GM18505 (cell line): ENCODE data around the gene SLIT1.

Experiments used
- ATAC-seq: cut with Tn5 transposase; IDR thresholded peaks from one replicate; pipeline ENCODE4 v1.9.1; 2021; ENCODE audit not compliant: unreplicated experiment
- POLR2A ChIP-seq: IDR thresholded peaks from 4 replicates; pipeline ENCODE4 v1.6.1; 2011; ENCODE audit warnings: borderline replicate concordance; ENCODE audit not compliant: insufficient read depth, insufficient read length; ENCODE audit errors: extremely low read depth

Gene SLIT1

GRCh38 chr10:97174941-97175340 is 10.8 kb downstream of the SLIT1 start:
- no peak for TF ChIP-seq POLR2A
- ATAC-seq: no peak

GRCh38 chr10:97174276-97174775 is 11.4 kb downstream of the SLIT1 start:
- TF ChIP-seq POLR2A: no peak
- ATAC-seq: no peak

GRCh38 chr10:97173036-97173435 is 12.7 kb downstream of the SLIT1 start:
- no peak for TF ChIP-seq POLR2A
- ATAC-seq: no peak

GRCh38 chr10:97171001-97171400 is 14.8 kb downstream of the SLIT1 start:
- no peak for TF ChIP-seq POLR2A
- ATAC-seq: no peak

GRCh38 chr10:97169911-97170693 is 15.7 kb downstream of the SLIT1 start:
- ATAC-seq: no peak
- no peak for TF ChIP-seq POLR2A

- ATAC-seq: no peak
- TF ChIP-seq POLR2A: no peak
Measured at GRCh38 chr10:97169063-97169462, 16.7 kb downstream of the SLIT1 start.

GRCh38 chr10:97168645-97169044 is 17.1 kb downstream of the SLIT1 start:
- TF ChIP-seq POLR2A: no peak
- ATAC-seq: no peak

- TF ChIP-seq POLR2A: no peak
- no peak for ATAC-seq
Measured at GRCh38 chr10:97165499-97165898, 20.3 kb downstream of the SLIT1 start.

- TF ChIP-seq POLR2A: no peak
- ATAC-seq: no peak
Measured at GRCh38 chr10:97163781-97164501, 21.8 kb downstream of the SLIT1 start.

GRCh38 chr10:97163181-97163580 is 22.6 kb downstream of the SLIT1 start:
- no peak for ATAC-seq
- TF ChIP-seq POLR2A: no peak

- no peak for ATAC-seq
- no peak for TF ChIP-seq POLR2A
Measured at GRCh38 chr10:97159646-97160305, 26.0 kb downstream of the SLIT1 start.

GRCh38 chr10:97157578-97158095 is 28.1 kb downstream of the SLIT1 start:
- no peak for TF ChIP-seq POLR2A
- no peak for ATAC-seq

GRCh38 chr10:97154781-97155180 is 31.0 kb downstream of the SLIT1 start:
- ATAC-seq: no peak
- TF ChIP-seq POLR2A: no peak
